Right atrium auricular region (tissue), 2 donors: ENCODE measurements around the gene GBE1. TPM values are rescaled to one million over a fixed set of nuclear protein-coding genes. Genes with fewer than 3 reads are reported as not detected.

ENCODE experiments used
- DNase-seq: peaks from one replicate; pipeline ENCODE4 v3.0.0-alpha.2; 2019; ENCODE audit warnings: low spot score
- H3K27ac ChIP-seq, 2 donors: fragments of 200-600 bp; sonication (generic); 1 replicate in 1 of 2; 2 replicates in 1 of 2; pipeline ENCODE4 v1.5.1; 2016 to 2019
- H3K27me3 ChIP-seq, 2 donors: fragments of 200-600 bp; sonication (generic); one replicate each; pipeline versions ENCODE4 v1.5.1 to v1.6.0; 2017 to 2019
- H3K36me3 ChIP-seq: fragments of 200-600 bp; sonication (generic); one replicate; pipeline ENCODE4 v1.5.1; 2016
- H3K4me1 ChIP-seq, 2 donors: fragments of 200-600 bp; sonication (generic); one replicate each; pipeline versions ENCODE4 v1.5.1 to v1.6.0; 2017 to 2019
- H3K4me3 ChIP-seq, 2 donors: fragments of 200-600 bp; sonication (generic); 1 replicate in 1 of 2; 2 replicates in 1 of 2; pipeline ENCODE4 v1.5.1; 2017 to 2019; ENCODE audit warnings: mild to moderate bottlenecking in 1 of 2, moderate library complexity in 1 of 2
- H3K9me3 ChIP-seq, 2 donors: fragments of 200-600 bp; sonication (generic); one replicate each; pipeline ENCODE4 v1.5.1; 2019
- total RNA-seq, 2 donors: library from RNA; depleted of rRNA; stranded (reverse); fragments of >200 nt; gene quantifications; one replicate each; pipeline ENCODE4 v1.1.0, GENCODE V29; 2016
- TF ChIP-seq, protein P1 (sequence below), 2 donors: fragments of 200-600 bp; sonication (generic); IDR thresholded peaks; one replicate each; pipeline ENCODE4 v1.5.1; 2019; ENCODE audit warnings: antibody characterized with exemption in 2 of 2

Gene GBE1
- total RNA-seq, 2 donors from 2014 or later, result 52.5 to 72.6 TPM

DNA sequence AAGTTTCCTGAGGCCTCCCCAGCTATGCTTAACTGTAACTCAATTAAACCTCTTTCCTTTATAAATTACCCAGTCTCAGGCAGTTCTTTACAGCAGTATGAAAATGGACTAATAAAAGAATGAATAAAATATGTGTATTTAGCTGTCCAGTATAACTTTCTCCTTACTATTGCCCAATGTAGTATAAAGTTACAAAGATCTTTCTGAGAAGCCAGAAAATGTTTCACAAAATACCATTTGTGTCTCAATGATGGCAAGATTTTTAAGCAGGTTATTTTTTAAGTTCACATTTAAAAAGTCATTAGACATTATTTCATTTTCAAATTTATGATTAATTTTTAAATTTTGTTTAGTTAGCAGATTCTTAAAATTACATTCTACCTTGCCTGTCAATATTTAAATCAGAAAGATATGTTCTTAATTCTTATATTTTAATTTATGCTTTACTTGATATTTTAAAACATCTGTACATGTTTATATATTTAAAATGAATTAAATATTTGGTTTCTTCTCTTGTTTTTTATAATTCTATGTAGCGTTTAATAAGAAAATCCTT lies 189.2 kb downstream of the GBE1 start:
- no peaks in the 10 kb centered on the region for H3K36me3 ChIP-seq
- no peak for DNase-seq
- no peak overlapping the region for H3K4me3 ChIP-seq
- H3K9me3 ChIP-seq, result no peaks in the 10 kb centered on the region
- TF ChIP-seq, protein P1, sequence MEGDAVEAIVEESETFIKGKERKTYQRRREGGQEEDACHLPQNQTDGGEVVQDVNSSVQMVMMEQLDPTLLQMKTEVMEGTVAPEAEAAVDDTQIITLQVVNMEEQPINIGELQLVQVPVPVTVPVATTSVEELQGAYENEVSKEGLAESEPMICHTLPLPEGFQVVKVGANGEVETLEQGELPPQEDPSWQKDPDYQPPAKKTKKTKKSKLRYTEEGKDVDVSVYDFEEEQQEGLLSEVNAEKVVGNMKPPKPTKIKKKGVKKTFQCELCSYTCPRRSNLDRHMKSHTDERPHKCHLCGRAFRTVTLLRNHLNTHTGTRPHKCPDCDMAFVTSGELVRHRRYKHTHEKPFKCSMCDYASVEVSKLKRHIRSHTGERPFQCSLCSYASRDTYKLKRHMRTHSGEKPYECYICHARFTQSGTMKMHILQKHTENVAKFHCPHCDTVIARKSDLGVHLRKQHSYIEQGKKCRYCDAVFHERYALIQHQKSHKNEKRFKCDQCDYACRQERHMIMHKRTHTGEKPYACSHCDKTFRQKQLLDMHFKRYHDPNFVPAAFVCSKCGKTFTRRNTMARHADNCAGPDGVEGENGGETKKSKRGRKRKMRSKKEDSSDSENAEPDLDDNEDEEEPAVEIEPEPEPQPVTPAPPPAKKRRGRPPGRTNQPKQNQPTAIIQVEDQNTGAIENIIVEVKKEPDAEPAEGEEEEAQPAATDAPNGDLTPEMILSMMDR (IDR thresholded peaks at IDR 0.05), result no peak
- H3K4me1 ChIP-seq, result no peaks in the 10 kb centered on the region
- no peak overlapping the region for H3K27ac ChIP-seq
- H3K27me3 ChIP-seq, result no peaks in the 10 kb centered on the region

GRCh38 chr3:81568378-81568777 lies 193.1 kb downstream of the GBE1 start:
- Histone ChIP-seq H3K27ac (no peak overlapping the region), H3K27me3 (no peaks in the 10 kb centered on the region), H3K4me1 (no peaks in the 10 kb centered on the region), H3K9me3 (no peaks in the 10 kb centered on the region), H3K36me3 (peaks cover 13% of the 10 kb centered on the region), H3K4me3 (no peak overlapping the region)
- DNase-seq, result no peak
- TF ChIP-seq, protein P1 (IDR thresholded peaks at IDR 0.05), result no peak

DNA sequence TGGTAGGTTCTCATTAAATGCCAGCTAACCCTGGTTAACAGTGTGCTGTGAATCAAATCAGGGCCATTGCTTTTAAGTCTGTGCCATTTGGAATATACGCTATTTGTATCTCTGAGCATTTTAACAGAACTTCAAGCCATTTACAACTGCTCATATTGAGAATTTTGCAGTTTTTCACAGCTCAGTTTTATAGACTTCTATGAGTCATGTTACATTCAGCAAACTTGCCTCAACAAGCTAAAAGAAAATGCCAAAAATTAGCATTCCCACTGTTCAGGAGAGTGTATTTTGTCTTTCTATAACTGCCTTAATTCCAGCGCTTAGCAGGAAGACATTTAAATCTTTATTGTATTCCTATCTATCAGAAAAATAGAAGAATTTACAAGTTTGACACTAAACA lies 196.4 kb downstream of the GBE1 start:
- Histone ChIP-seq H3K27me3 (no peaks in the 10 kb centered on the region), H3K4me3 (no peak overlapping the region), H3K36me3 (peaks cover 13% of the 10 kb centered on the region), H3K27ac (no peak overlapping the region), H3K4me1 (no peaks in the 10 kb centered on the region), H3K9me3 (no peaks in the 10 kb centered on the region)
- TF ChIP-seq, protein P1 (IDR thresholded peaks at IDR 0.05), result no peak
- DNase-seq, result no peak

DNA sequence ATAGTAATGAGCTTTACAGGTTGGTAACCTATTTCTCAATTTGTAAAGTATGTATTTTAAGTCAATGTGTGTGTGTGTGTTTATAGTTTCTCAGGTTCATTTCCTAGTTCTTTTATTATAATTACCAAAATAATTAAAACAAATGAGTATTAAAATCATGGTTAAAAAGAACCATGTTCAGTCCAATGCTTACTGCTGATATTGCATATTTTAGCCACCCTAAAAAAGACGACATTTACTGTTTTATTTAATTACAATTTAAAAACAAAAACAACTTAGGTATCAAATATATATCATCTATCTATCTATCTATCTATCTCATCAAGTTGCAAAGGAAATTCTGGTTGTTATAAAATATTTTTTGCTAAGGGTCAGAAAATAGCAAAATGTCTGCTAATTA lies 203.3 kb downstream of the GBE1 start:
- H3K9me3 ChIP-seq, result no peaks in the 10 kb centered on the region
- no peak overlapping the region for H3K27ac ChIP-seq
- H3K4me3 ChIP-seq, result no peak overlapping the region
- no peaks in the 10 kb centered on the region for H3K27me3 ChIP-seq
- no peak for DNase-seq
- TF ChIP-seq, protein P1 (IDR thresholded peaks at IDR 0.05), result no peak
- H3K36me3 ChIP-seq, result no peaks in the 10 kb centered on the region
- peaks cover 0 to 17% of the 10 kb centered on the region in 2 donors for H3K4me1 ChIP-seq

- Histone ChIP-seq H3K4me3 (no peak overlapping the region), H3K27ac (no peak overlapping the region), H3K9me3 (no peaks in the 10 kb centered on the region), H3K4me1 (peaks cover 0 to 17% of the 10 kb centered on the region in 2 donors), H3K27me3 (no peaks in the 10 kb centered on the region), H3K36me3 (no peaks in the 10 kb centered on the region)
- no peak for DNase-seq
- TF ChIP-seq, protein P1 (IDR thresholded peaks at IDR 0.05), result no peak
These were observed 206.6 kb downstream of the GBE1 start for GRCh38 chr3:81554801-81555200.

DNA sequence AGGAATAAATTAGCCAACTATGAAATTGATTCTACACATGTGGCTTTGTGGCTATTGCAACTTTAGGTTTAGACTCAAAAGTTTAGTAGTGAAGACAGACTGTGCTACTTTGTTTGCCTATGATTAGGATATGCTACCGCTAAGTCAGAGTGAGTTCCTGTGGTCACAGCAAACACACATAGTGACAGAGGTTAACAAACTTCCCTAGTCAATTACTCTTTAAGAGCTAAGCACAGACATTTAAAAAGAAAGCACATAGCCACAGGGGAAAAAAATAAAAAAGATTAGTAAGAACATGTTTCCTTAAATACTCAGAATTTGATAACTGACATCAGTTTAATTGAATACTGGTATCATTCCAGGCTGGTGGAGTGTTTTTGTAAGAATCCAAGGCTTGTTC lies 207.1 kb downstream of the GBE1 start:
- Histone ChIP-seq H3K36me3 (no peaks in the 10 kb centered on the region), H3K4me1 (peaks cover 0 to 17% of the 10 kb centered on the region in 2 donors), H3K4me3 (no peak overlapping the region), H3K27ac (no peak overlapping the region), H3K9me3 (no peaks in the 10 kb centered on the region), H3K27me3 (no peaks in the 10 kb centered on the region)
- DNase-seq, result no peak
- TF ChIP-seq, protein P1 (IDR thresholded peaks at IDR 0.05), result no peak
